GM12891 (cell line): ENCODE measurements around the gene DBI.
"Not testable (repeated sequence)": the region's sequence is repeated elsewhere in the genome, so short reads cannot be mapped to it uniquely, and the experiment has no call there.

Experiments used
- DNase-seq: peaks from one replicate; pipeline ENCODE4 v3.0.0; 2011; ENCODE audit warnings: low spot score; ENCODE audit not compliant: insufficient read length
- FAIRE-seq: peaks from 2 replicates; lab custom pipeline; 2011; peaks lifted over from hg19 to GRCh38; lab: Jason Lieb, UNC
- PAX5 ChIP-seq: IDR thresholded peaks from 2 replicates; pipeline ENCODE4 v1.6.1; 2011; ENCODE audit warnings: low read length, moderate library complexity, mild to moderate bottlenecking; ENCODE audit not compliant: insufficient read depth, severe bottlenecking
- POLR2A ChIP-seq: IDR thresholded peaks from 2 replicates; pipeline ENCODE4 v1.6.1; 2011; ENCODE audit warnings: low read depth, low read length, control low read depth
- POLR2AphosphoS5 ChIP-seq: IDR thresholded peaks from 2 replicates; pipeline ENCODE4 v1.6.1; 2011; ENCODE audit warnings: low read depth, low read length, control low read depth
- POU2F2 ChIP-seq: IDR thresholded peaks from 2 replicates; pipeline ENCODE4 v1.6.1; 2011; ENCODE audit warnings: low read depth, mild to moderate bottlenecking, control low read depth, low read length, moderate library complexity
- SPI1 ChIP-seq: IDR thresholded peaks from 2 replicates; pipeline ENCODE4 v1.6.1; 2011; ENCODE audit warnings: low read depth, low read length, control low read depth
- TAF1 ChIP-seq: IDR thresholded peaks from 2 replicates; pipeline ENCODE4 v1.6.1; 2011; ENCODE audit warnings: low read depth, low read length, control low read depth

Gene DBI

DNA sequence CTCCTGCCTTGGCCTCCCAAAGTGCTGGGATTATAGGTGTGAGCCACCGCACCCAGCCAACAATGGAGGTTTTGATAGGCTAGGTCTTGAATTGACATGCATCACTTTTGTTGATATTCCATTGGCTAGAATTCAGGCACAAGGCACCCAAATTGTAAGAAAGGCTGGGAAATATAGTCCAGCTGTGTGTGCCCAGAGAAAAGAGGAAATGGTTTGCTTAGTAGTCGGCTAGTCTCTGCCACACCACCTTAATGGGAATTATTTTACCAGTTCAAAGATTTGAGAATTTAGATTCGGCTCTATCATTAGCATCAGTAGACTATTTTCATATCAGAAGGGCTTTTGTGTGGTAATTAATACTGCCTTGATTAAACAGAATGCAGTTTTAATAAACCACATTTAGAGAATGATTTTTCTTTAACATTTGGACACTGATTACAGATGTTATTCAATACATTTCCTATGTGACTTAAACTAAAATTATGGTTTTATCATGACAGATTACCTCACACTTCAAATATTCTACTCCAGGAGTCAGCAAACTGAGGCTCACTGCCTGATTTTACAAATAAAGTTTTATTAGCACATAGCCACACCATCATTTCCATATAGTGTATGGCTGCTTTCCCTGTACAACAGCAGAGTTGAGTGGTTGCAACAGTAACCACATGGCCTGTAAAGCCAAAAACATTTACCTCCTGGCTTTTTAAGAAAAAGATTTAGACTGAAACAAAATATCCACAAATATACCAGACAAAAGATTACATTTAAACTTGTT is 27.4 kb downstream of the DBI start:
- no peak for DNase-seq
- FAIRE-seq = no peak
- TF ChIP-seq TAF1 = no peak
- TF ChIP-seq SPI1 = no peak
- no peak for TF ChIP-seq POLR2AphosphoS5
- no peak for TF ChIP-seq POLR2A
- TF ChIP-seq PAX5 = no peak
- TF ChIP-seq POU2F2 = no peak

GRCh38 chr2:119397196-119397595 is 30.4 kb downstream of the DBI start:
- FAIRE-seq = no peak

DNA sequence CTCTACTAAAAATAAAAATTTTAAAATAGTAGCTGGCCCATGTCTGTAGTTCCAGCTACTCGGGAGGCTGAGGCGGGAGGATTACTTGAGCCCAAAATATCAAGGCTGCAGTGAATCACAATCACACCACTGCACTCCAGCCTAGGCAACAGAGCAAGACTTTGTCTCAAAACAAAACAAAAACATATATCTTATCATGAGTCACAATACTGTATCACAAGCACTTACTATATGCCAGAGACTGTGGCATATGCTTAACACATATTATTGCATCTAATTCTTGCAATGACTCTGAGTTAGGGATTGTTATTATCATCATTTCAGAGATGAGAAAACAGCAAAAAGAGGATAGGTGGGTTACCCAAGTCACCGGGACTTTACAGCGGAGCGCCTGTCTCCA is 35.3 kb downstream of the DBI start:
- TF ChIP-seq SPI1 (no peak), TAF1 (no peak), POLR2AphosphoS5 (no peak), PAX5 (no peak), POU2F2 (no peak)
- DNase-seq = no peak
- FAIRE-seq = no peak

More at GRCh38 chr2:119397196-119397595, 30.4 kb downstream of the DBI start:
- TF ChIP-seq SPI1 (no peak), PAX5 (no peak), POU2F2 (no peak), POLR2A (no peak), TAF1 (no peak), POLR2AphosphoS5 (no peak)
- DNase-seq = no peak

- DNase-seq = no peak
- TF ChIP-seq POLR2A = no peak
- TF ChIP-seq POU2F2 = no peak
- no peak for TF ChIP-seq PAX5
- TF ChIP-seq SPI1 = no peak
- TF ChIP-seq TAF1 = no peak
- FAIRE-seq = no peak
These were observed 36.1 kb downstream of the DBI start for GRCh38 chr2:119402645-119403560.

DNA sequence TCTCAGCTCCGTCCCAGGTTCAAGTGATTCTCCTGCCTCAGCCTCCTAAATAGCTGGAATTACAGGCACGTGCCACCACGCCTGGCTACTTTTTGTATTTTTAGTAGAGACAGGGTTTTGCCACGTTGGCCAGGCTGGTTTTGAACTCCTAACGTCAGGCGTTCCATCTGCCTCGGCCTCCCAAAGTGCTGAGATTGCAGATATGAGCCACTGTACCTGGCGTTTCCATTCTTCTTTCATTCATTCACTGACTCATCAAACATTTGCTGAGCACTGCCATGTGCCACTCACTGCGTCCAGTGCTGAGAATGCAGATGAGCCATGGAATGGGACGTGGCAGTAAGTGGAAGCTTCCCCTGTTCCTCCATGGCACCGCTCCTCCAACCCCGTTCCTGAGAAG is 36.8 kb downstream of the DBI start:
- not testable (repeated sequence) for FAIRE-seq

GRCh38 chr2:119405151-119405550 is 38.4 kb downstream of the DBI start:
- no peak for TF ChIP-seq SPI1
- no peak for TF ChIP-seq PAX5
- no peak for TF ChIP-seq POU2F2
- TF ChIP-seq TAF1 = no peak
- TF ChIP-seq POLR2A = no peak
- no peak for TF ChIP-seq POLR2AphosphoS5
- DNase-seq (no peak), FAIRE-seq (no peak)

More for the DNA sequence above, 36.8 kb downstream of the DBI start:
- DNase-seq = not testable (repeated sequence)

DNA sequence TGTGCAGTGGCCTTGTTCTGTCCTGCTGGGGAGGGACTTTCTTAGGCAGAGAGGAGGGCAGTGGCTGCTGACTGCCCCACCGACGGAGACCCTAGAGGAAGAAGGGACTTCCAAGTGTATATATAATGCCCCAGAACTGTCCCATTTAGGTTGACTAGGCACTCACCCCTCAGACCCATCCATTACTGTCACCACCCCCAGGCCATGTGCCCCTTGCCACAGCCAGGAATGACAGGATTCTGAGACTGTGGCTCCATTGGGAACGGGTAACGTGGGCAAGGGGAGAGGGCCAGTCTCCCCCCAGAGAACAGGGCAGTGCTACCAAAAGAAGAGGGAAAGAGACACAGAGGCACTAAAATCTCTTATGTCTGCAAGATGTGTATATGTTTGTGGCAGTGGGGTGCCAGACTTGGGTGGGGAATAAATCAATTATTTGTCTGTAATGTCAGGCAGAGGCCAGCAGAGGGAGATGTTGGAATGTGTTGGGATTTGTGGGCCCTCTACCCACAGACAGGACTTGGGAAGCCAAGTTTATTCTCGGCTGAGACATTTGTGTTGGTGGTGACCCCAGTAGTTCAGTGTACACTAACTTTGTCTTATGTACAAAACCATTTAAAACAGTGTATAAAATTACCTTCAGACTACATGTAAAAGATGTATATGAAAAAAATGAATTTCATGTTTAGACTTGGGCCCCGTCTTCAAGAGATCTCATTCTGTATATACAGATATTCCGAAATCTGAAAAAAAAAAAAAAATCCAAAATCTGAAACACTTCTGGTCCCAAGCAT is 40.8 kb downstream of the DBI start:
- DNase-seq (no peak), FAIRE-seq (peak; percentile 81)
- no peak for TF ChIP-seq SPI1
- TF ChIP-seq POU2F2 = no peak
- no peak for TF ChIP-seq TAF1
- no peak for TF ChIP-seq POLR2AphosphoS5
- TF ChIP-seq POLR2A = no peak
- TF ChIP-seq PAX5 = no peak

- FAIRE-seq = no peak
- TF ChIP-seq POLR2AphosphoS5 (no peak), TAF1 (no peak), SPI1 (no peak), POLR2A (no peak), PAX5 (no peak), POU2F2 (no peak)
- DNase-seq = no peak
These were observed 41.4 kb downstream of the DBI start for GRCh38 chr2:119408221-119408619.

DNA sequence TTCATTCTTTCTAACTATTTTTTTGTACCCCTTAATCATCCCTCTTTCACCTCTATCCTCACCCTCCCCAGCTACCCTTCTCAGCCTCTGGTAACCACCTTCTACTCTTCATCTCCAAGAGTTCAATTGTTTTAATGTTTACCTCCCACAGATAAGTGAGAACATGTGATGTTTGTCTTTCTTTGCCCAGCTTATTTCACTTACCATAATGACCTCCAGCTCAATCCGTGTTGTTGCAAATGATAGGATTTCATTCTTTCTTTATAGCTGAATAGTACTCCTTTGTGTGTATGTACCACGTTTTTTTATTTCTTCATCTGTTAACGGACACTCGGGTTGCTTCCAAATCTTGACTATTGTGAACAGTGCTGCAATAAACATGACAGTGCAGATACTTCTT is 42.7 kb downstream of the DBI start:
- TF ChIP-seq POLR2AphosphoS5 (no peak), SPI1 (no peak), POLR2A (no peak)
- FAIRE-seq = no peak

More for the DNA sequence above, 42.7 kb downstream of the DBI start:
- DNase-seq = no peak
